OCI-LY1 (cell line): ENCODE measurements around the gene SIRPA.

ENCODE experiments used
- H2AFZ ChIP-seq: fragments of 200-600 bp; sonication (generic), shearing (Covaris generic); 2 replicates; pipeline ENCODE4 v1.6.0; 2014; ENCODE audit warnings: antibody characterized with exemption, mild to moderate bottlenecking, low read length
- H3F3A ChIP-seq: fragments of 200-600 bp; sonication (generic), shearing (Covaris generic); 2 replicates; pipeline ENCODE4 v1.6.0; 2014; ENCODE audit warnings: mild to moderate bottlenecking, antibody characterized with exemption, low read length, moderate library complexity; ENCODE audit not compliant: insufficient read depth
- H3K27ac ChIP-seq: fragments of 200-600 bp; sonication (generic); 2 replicates; pipeline ENCODE4 v1.5.1; 2014; ENCODE audit warnings: low read length, mixed run types, mild to moderate bottlenecking, low read depth; ENCODE audit not compliant: poor library complexity, severe bottlenecking
- H3K27me3 ChIP-seq: fragments of 200-600 bp; sonication (generic); 2 replicates; pipeline ENCODE4 v1.6.0; 2014; ENCODE audit warnings: antibody characterized with exemption, mild to moderate bottlenecking, low read length, moderate library complexity; ENCODE audit not compliant: insufficient read depth
- H3K36me3 ChIP-seq: fragments of 200-600 bp; sonication (generic); 2 replicates; pipeline ENCODE4 v1.6.1; 2014; ENCODE audit warnings: mild to moderate bottlenecking, antibody characterized with exemption, low read length, moderate library complexity, mixed read lengths; ENCODE audit not compliant: insufficient read depth
- H3K4me1 ChIP-seq: fragments of 200-600 bp; sonication (generic); 2 replicates; pipeline ENCODE4 v1.5.1; 2014; ENCODE audit warnings: mild to moderate bottlenecking, low read length, moderate library complexity; ENCODE audit not compliant: insufficient read depth, severe bottlenecking
- H3K4me2 ChIP-seq: fragments of 200-600 bp; sonication (generic), shearing (Covaris generic); 2 replicates; pipeline ENCODE4 v1.6.1; 2014; ENCODE audit warnings: low read length
- H3K4me3 ChIP-seq: fragments of 200-600 bp; sonication (generic); 2 replicates; pipeline ENCODE4 v1.5.1; 2014; ENCODE audit warnings: low read length, low read depth, mild to moderate bottlenecking, mixed read lengths; ENCODE audit not compliant: poor library complexity, severe bottlenecking
- H3K79me2 ChIP-seq: fragments of 200-600 bp; shearing (Covaris generic); 2 replicates; pipeline ENCODE4 v1.6.1; 2016; ENCODE audit warnings: mixed run types, low read length, mixed read lengths; ENCODE audit not compliant: insufficient read depth
- H3K9ac ChIP-seq: fragments of 200-600 bp; sonication (generic), shearing (Covaris generic); 2 replicates; pipeline ENCODE4 v1.6.1; 2014; ENCODE audit warnings: mild to moderate bottlenecking, low read length, mixed read lengths
- H3K9me2 ChIP-seq: fragments of 200-600 bp; sonication (generic), shearing (Covaris generic); 2 replicates; pipeline ENCODE4 v1.6.1; 2014; ENCODE audit warnings: low read depth, mild to moderate bottlenecking, low read length, mixed read lengths
- H3K9me3 ChIP-seq: fragments of 200-600 bp; shearing (Covaris generic); 2 replicates; pipeline ENCODE4 v1.6.1; 2014; ENCODE audit warnings: low read length, mixed read lengths
- H4K20me1 ChIP-seq: fragments of 200-600 bp; sonication (generic), shearing (Covaris generic); 2 replicates; pipeline ENCODE4 v1.6.0; 2016; ENCODE audit warnings: mild to moderate bottlenecking, low read length; ENCODE audit not compliant: insufficient read depth
- CTCF ChIP-seq: fragments of 200-600 bp; sonication (generic), shearing (Covaris generic); IDR thresholded peaks from 2 replicates; pipeline ENCODE4 v1.5.1; 2017; ENCODE audit warnings: mild to moderate bottlenecking, antibody characterized with exemption, low read length, moderate library complexity, mixed read lengths
- EZH2 ChIP-seq: fragments of 200-600 bp; sonication (generic), shearing (Covaris generic); IDR thresholded peaks from 2 replicates; pipeline ENCODE4 v1.8.0; 2017; ENCODE audit warnings: borderline replicate concordance, mixed run types, mild to moderate bottlenecking, antibody characterized with exemption, low read length, moderate library complexity, mixed read lengths

The SIRPA gene

DNA sequence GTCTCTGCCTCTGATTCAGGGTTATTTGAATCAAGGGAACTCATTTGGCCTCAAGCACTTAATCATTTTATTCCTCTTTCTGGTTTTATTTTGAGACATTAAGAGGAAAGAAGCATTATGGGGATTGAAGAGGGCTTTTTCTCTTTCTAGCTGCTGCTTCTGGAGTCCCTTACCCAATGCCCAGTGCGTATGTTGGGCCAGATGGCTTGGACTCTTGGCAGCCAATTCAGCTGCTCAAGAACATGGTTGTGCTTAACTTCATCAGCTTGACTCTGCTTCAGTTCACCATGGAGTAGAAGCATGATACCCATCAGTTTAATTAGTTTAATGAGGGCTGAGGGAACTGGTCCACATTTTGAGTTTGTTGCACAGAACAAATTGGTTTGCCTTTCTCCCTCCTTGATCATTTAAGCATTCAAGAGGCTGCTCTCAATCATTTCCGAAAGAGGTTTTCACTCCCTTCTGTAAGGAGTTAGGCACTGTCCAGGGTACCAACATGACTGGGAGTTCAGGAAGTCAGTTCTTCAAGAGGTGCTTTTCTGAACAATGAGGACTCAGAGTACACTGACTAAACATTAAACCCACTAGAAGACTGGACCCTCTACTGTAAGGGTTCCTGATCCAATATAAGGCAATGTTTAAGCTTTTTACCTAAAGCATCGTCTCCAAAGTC, 84.0 kb downstream of the SIRPA start:
- Histone ChIP-seq H3K9ac (no peak overlapping the region), H2AFZ (no peak overlapping the region), H3K9me2 (no peaks in the 10 kb centered on the region), H4K20me1 (no peaks in the 10 kb centered on the region), H3K4me2 (no peak overlapping the region), H3K4me3 (no peak overlapping the region), H3K9me3 (no peaks in the 10 kb centered on the region), H3K4me1 (no peaks in the 10 kb centered on the region), H3K36me3 (no peaks in the 10 kb centered on the region), H3F3A (no peaks in the 10 kb centered on the region), H3K79me2 (no peaks in the 10 kb centered on the region), H3K27me3 (no peaks in the 10 kb centered on the region; the same call in 1 of the 2 replicates), H3K27ac (no peak overlapping the region)
- TF ChIP-seq CTCF: no peak
- TF ChIP-seq EZH2: no peak

DNA sequence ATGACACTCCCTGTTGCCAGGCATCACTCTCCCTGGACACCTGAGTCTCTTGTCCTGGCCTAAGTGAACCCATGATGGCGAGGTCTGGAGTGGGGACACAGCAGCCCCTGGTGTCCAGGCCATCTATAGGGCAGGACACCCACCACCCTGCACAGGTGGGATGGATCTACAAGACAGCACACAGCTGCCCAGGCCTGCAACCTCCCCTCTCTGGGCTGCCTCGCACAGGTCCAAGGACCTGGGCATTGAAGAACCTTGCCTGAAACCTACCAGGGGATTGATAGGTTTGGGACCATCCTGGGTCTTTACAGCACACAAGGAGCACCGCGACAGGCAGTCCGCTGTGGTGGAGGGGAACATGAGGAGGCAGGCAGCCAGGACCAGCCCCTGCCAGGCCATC, 87.5 kb downstream of the SIRPA start:
- Histone ChIP-seq H3K27ac (no peak overlapping the region), H2AFZ (no peak overlapping the region), H3K9me2 (no peaks in the 10 kb centered on the region), H3K4me3 (no peak overlapping the region), H3K79me2 (no peaks in the 10 kb centered on the region), H3K4me2 (no peak overlapping the region), H3F3A (no peaks in the 10 kb centered on the region), H3K9ac (no peak overlapping the region), H3K27me3 (no peaks in the 10 kb centered on the region; the same call in 1 of the 2 replicates), H4K20me1 (no peaks in the 10 kb centered on the region), H3K9me3 (no peaks in the 10 kb centered on the region), H3K4me1 (no peaks in the 10 kb centered on the region), H3K36me3 (no peaks in the 10 kb centered on the region)
- no peak for TF ChIP-seq EZH2
- TF ChIP-seq CTCF: no peak

DNA sequence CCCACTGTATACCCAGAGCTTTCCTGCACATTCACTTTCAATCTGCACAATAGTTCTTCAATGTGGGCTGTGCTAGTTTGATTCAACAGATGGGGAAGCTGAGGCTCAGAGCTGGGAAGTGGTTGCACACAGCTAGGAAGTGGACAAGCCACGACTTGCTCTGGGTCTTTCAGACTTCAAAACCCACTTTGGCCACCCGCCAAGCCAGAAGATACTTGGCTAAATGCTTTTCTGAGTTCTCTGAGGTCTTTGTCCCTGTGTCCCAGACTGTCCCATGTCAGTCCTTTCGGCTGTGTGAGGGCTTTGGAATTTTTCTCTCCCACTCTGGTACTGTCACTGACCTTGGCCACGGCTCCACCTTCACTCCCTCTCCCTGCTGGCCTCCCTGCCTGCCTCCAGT, 88.1 kb downstream of the SIRPA start:
- Histone ChIP-seq H3K9ac (no peak overlapping the region), H2AFZ (no peak overlapping the region), H3F3A (no peaks in the 10 kb centered on the region), H3K27me3 (no peaks in the 10 kb centered on the region; the same call in 1 of the 2 replicates), H3K4me1 (no peaks in the 10 kb centered on the region), H3K36me3 (no peaks in the 10 kb centered on the region), H3K9me3 (no peaks in the 10 kb centered on the region), H3K4me2 (no peak overlapping the region), H3K79me2 (no peaks in the 10 kb centered on the region), H4K20me1 (no peaks in the 10 kb centered on the region), H3K27ac (no peak overlapping the region), H3K4me3 (no peak overlapping the region), H3K9me2 (no peaks in the 10 kb centered on the region)
- no peak for TF ChIP-seq CTCF
- TF ChIP-seq EZH2: no peak
